Measurements from ENCODE around the gene ATP6V0B.

ATP6V0B gene

GRCh38 chr1:43933386-43934100 is 41.2 kb upstream of the ATP6V0B start, which contains the start of gene ARTN:
Gene ARTN, plus strand, starts transcription at chr1:43933801. Its CDS starts 1,856 bp downstream, at chr1:43935657.
- TF ChIP-seq LEF1 (IDR thresholded peaks at IDR 0.05; ENCODE audit: borderline replicate concordance) (no peak), SUZ12 (IDR thresholded peaks at IDR 0.05) (no peak), FOXA1 (IDR thresholded peaks at IDR 0.05) (no peak), CTBP1 (IDR thresholded peaks at IDR 0.05; ENCODE audit: borderline replicate concordance) (no peak), BHLHE40 (IDR thresholded peaks at IDR 0.05; ENCODE audit: borderline replicate concordance) (no peak), SP1 (IDR thresholded peaks at IDR 0.05) (no peak), ELF4 (IDR thresholded peaks at IDR 0.05) (no peak), HDGF (IDR thresholded peaks at IDR 0.05; ENCODE audit: borderline replicate concordance) (no peak), L3MBTL2 (conservative IDR thresholded peaks at IDR 0.05) (no peak), TARDBP (IDR thresholded peaks at IDR 0.05) (no peak), FOXM1 (IDR thresholded peaks at IDR 0.05; ENCODE audit: borderline replicate concordance) (no peak), NFRKB (IDR thresholded peaks at IDR 0.05) (no peak), ZNF384 (IDR thresholded peaks at IDR 0.05) (no peak), FOXK2 (IDR thresholded peaks at IDR 0.05) (no peak), ARNT (IDR thresholded peaks at IDR 0.05) (no peak)
- TF ChIP-seq, protein P1, sequence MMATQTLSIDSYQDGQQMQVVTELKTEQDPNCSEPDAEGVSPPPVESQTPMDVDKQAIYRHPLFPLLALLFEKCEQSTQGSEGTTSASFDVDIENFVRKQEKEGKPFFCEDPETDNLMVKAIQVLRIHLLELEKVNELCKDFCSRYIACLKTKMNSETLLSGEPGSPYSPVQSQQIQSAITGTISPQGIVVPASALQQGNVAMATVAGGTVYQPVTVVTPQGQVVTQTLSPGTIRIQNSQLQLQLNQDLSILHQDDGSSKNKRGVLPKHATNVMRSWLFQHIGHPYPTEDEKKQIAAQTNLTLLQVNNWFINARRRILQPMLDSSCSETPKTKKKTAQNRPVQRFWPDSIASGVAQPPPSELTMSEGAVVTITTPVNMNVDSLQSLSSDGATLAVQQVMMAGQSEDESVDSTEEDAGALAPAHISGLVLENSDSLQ (IDR thresholded peaks at IDR 0.05), result no peak
- CTCF ChIA-PET, result interaction anchor here (0.8 to 2.7 kb wide), 5 partner anchors 12 to 275 kb away, joined by 3 to 127 read pairs (median 5); no protein-coding TSS in a partner anchor
- POLR2A ChIA-PET, result no interaction called here
- no peak for DNase-seq (ENCODE audit: extremely low spot score)

GRCh38 chr1:43934101-43934985 is 40.4 kb upstream of the ATP6V0B start:
- ChIA-PET POLR2A (interaction anchor here (0.7 to 1.8 kb wide), 8 partner anchors 9 to 227 kb away, joined by 3 to 8 read pairs (median 4); partner anchors contain the start of genes IPO13 and ST3GAL3), CTCF (interaction anchor here (0.6 to 2.7 kb wide), 35 partner anchors 9 to 997 kb away, joined by 3 to 127 read pairs (median 3); partner anchors contain the start of gene IPO13)
- peak; percentile 75 for DNase-seq (ENCODE audit: extremely low spot score)
- TF ChIP-seq ARNT (IDR thresholded peaks at IDR 0.05) (no peak), FOXA1 (IDR thresholded peaks at IDR 0.05) (no peak), SP1 (IDR thresholded peaks at IDR 0.05) (no peak)
- TF ChIP-seq, protein P1 (IDR thresholded peaks at IDR 0.05), result no peak

- CTCF ChIA-PET, result interaction anchor here (0.6 to 2.7 kb wide), 35 partner anchors 9 to 997 kb away, joined by 3 to 127 read pairs (median 3); partner anchors contain the start of gene IPO13
- POLR2A ChIA-PET, result interaction anchor here (0.7 to 1.8 kb wide), 8 partner anchors 9 to 227 kb away, joined by 3 to 8 read pairs (median 4); partner anchors contain the start of genes IPO13 and ST3GAL3
- DNase-seq (ENCODE audit: extremely low spot score), result no peak
- no peak for TF ChIP-seq SUZ12 (IDR thresholded peaks at IDR 0.05)
- TF ChIP-seq LEF1 (IDR thresholded peaks at IDR 0.05; ENCODE audit: borderline replicate concordance), result no peak
- TF ChIP-seq NFRKB (IDR thresholded peaks at IDR 0.05), result no peak
- no peak for TF ChIP-seq ZNF384 (IDR thresholded peaks at IDR 0.05)
Measured at GRCh38 chr1:43934986-43935324, 39.8 kb upstream of the ATP6V0B start.

- TF ChIP-seq CTBP1 (IDR thresholded peaks at IDR 0.05; ENCODE audit: borderline replicate concordance) (no peak), SUZ12 (IDR thresholded peaks at IDR 0.05) (no peak), BHLHE40 (IDR thresholded peaks at IDR 0.05; ENCODE audit: borderline replicate concordance) (no peak), SP1 (IDR thresholded peaks at IDR 0.05) (no peak), ARNT (IDR thresholded peaks at IDR 0.05) (no peak), FOXM1 (IDR thresholded peaks at IDR 0.05; ENCODE audit: borderline replicate concordance) (no peak), ELF4 (IDR thresholded peaks at IDR 0.05) (no peak), L3MBTL2 (conservative IDR thresholded peaks at IDR 0.05) (no peak), FOXK2 (IDR thresholded peaks at IDR 0.05) (no peak), ZNF384 (IDR thresholded peaks at IDR 0.05) (no peak), TARDBP (IDR thresholded peaks at IDR 0.05) (no peak), HDGF (IDR thresholded peaks at IDR 0.05; ENCODE audit: borderline replicate concordance) (no peak)
- TF ChIP-seq, protein P1 (IDR thresholded peaks at IDR 0.05), result no peak
- DNase-seq (ENCODE audit: extremely low spot score), result no peak
- ChIA-PET POLR2A (interaction anchor here (1.7 to 1.8 kb wide), 2 partner anchors 10 to 11 kb away, joined by 5 to 6 read pairs; partner anchors contain the start of gene IPO13), CTCF (interaction anchor here (0.6 to 2.7 kb wide), 12 partner anchors 9 to 406 kb away, joined by 3 to 127 read pairs (median 4); partner anchors contain the start of gene IPO13)
Measured at GRCh38 chr1:43935711-43936427, 38.9 kb upstream of the ATP6V0B start.

- no peak for DNase-seq (ENCODE audit: extremely low spot score)
- POLR2A ChIA-PET, result no interaction called here
- TF ChIP-seq L3MBTL2 (conservative IDR thresholded peaks at IDR 0.05) (no peak), ZNF384 (IDR thresholded peaks at IDR 0.05) (no peak), CTBP1 (IDR thresholded peaks at IDR 0.05; ENCODE audit: borderline replicate concordance) (no peak), NFRKB (IDR thresholded peaks at IDR 0.05) (no peak), FOXM1 (IDR thresholded peaks at IDR 0.05; ENCODE audit: borderline replicate concordance) (no peak), ARNT (IDR thresholded peaks at IDR 0.05) (no peak), SUZ12 (IDR thresholded peaks at IDR 0.05) (no peak), TARDBP (IDR thresholded peaks at IDR 0.05) (no peak), ELF4 (IDR thresholded peaks at IDR 0.05) (no peak), HDGF (IDR thresholded peaks at IDR 0.05; ENCODE audit: borderline replicate concordance) (no peak), BHLHE40 (IDR thresholded peaks at IDR 0.05; ENCODE audit: borderline replicate concordance) (no peak), SP1 (IDR thresholded peaks at IDR 0.05) (no peak), LEF1 (IDR thresholded peaks at IDR 0.05; ENCODE audit: borderline replicate concordance) (no peak)
- TF ChIP-seq, protein P1 (IDR thresholded peaks at IDR 0.05), result no peak
- CTCF ChIA-PET, result interaction anchor here (2.7 kb wide), 1 partner anchor 171 kb away, joined by 127 read pairs; no protein-coding TSS in a partner anchor
Measured at GRCh38 chr1:43936431-43937151, 38.2 kb upstream of the ATP6V0B start.
